CD14-positive monocyte (primary cell): ENCODE results near the gene TSPOAP1. TPM values are rescaled to one million over a fixed set of nuclear protein-coding genes. Genes with fewer than 3 reads are reported as not detected.
A peak's percentile ranks its signal among the peaks of the same experiment; 100 is the strongest.

Experiments
- DNase-seq, 3 donors: peaks; one replicate each; pipeline ENCODE4 v3.0.0-alpha.2; 2011 to 2022
- H2AFZ ChIP-seq: 2 replicates; pipeline ENCODE4 v1.6.0; 2012; ENCODE audit warnings: mild to moderate bottlenecking, low read depth, low read length, inconsistent platforms; ENCODE audit not compliant: insufficient read depth, poor library complexity, severe bottlenecking
- H3K27ac ChIP-seq, 2 donors: 1 replicate in 1 of 2; 2 replicates in 1 of 2; pipeline ENCODE4 v1.5.1; 2012 to 2013; ENCODE audit warnings: low read length in 2 of 2, control low read depth in 1 of 2, inconsistent platforms in 1 of 2, low read depth in 1 of 2, mild to moderate bottlenecking in 1 of 2
- H3K27me3 ChIP-seq, 2 donors: one replicate each; pipeline versions ENCODE4 v1.6.0 to v1.6.1; 2011 to 2013; ENCODE audit warnings: low read length in 2 of 2; ENCODE audit not compliant: control insufficient read depth in 2 of 2, insufficient read depth in 2 of 2
- H3K36me3 ChIP-seq, 2 donors: replicated peaks in 1 of 2; 1 replicate in 1 of 2; 2 replicates in 1 of 2; pipeline versions ENCODE4 v1.5.1 to v1.6.1; 2012 to 2013; ENCODE audit warnings: low read length in 2 of 2, control low read depth in 1 of 2, inconsistent platforms in 1 of 2, mild to moderate bottlenecking in 1 of 2; ENCODE audit not compliant: insufficient read depth in 2 of 2, control insufficient read depth in 1 of 2
- H3K4me1 ChIP-seq, 2 donors: 1 replicate in 1 of 2; 2 replicates in 1 of 2; pipeline versions ENCODE4 v1.5.1 to v1.6.1; 2012 to 2013; ENCODE audit warnings: low read length in 2 of 2, control low read depth in 1 of 2, inconsistent platforms in 1 of 2, mild to moderate bottlenecking in 1 of 2, moderate library complexity in 1 of 2; ENCODE audit not compliant: insufficient read depth in 2 of 2, control insufficient read depth in 1 of 2
- H3K4me2 ChIP-seq: replicated peaks from 2 replicates; pipeline ENCODE3; 2012; ENCODE audit warnings: low read length, moderate library complexity, mild to moderate bottlenecking; ENCODE audit not compliant: poor library complexity, severe bottlenecking; ENCODE audit errors: extremely low read depth
- H3K4me3 ChIP-seq, 3 experiments: fragments of 200-600 bp in 1 of 3; sonication (generic) in 1 of 3; replicated peaks in 1 of 3; 1 replicate in 2 of 3; 2 replicates in 1 of 3; pipeline ENCODE4 v1.5.1; 2011 to 2013; ENCODE audit warnings: low read length in 3 of 3, mild to moderate bottlenecking in 3 of 3, control low read depth in 2 of 3, low read depth in 2 of 3, inconsistent platforms in 1 of 3, moderate library complexity in 1 of 3
- H3K79me2 ChIP-seq: 2 replicates; pipeline ENCODE4 v1.6.0; 2012; ENCODE audit warnings: mild to moderate bottlenecking, control low read depth, inconsistent platforms, low read length, moderate library complexity; ENCODE audit not compliant: insufficient read depth
- H3K9ac ChIP-seq: 2 replicates; pipeline ENCODE4 v1.6.0; 2017; ENCODE audit warnings: low read length, mild to moderate bottlenecking; ENCODE audit not compliant: insufficient read depth, poor library complexity, severe bottlenecking
- H3K9me3 ChIP-seq, 2 donors: replicated peaks in 1 of 2; 1 replicate in 1 of 2; 2 replicates in 1 of 2; pipeline versions ENCODE4 v1.5.1 to v1.6.1; 2012 to 2013; ENCODE audit warnings: low read length in 2 of 2, control low read depth in 1 of 2; ENCODE audit not compliant: control insufficient read depth in 1 of 2, insufficient read depth in 1 of 2
- H4K20me1 ChIP-seq: 2 replicates; pipeline ENCODE4 v1.6.0; 2012; ENCODE audit warnings: mild to moderate bottlenecking, low read length, control low read depth, moderate library complexity; ENCODE audit not compliant: insufficient read depth
- H3K27ac Mint-ChIP-seq, 7 donors: one replicate each; pipeline ENCODE4 v1.8.0; 2020; ENCODE audit warnings: mild to moderate bottlenecking in 7 of 7, mixed read lengths in 7 of 7, moderate library complexity in 6 of 7, inconsistent platforms in 2 of 7
- H3K27me3 Mint-ChIP-seq, 3 donors: one replicate each; pipeline ENCODE4 v1.8.0; 2021 to 2022; ENCODE audit warnings: low read depth in 3 of 3, mild to moderate bottlenecking in 3 of 3, mixed read lengths in 3 of 3, moderate library complexity in 3 of 3, inconsistent platforms in 1 of 3
- H3K36me3 Mint-ChIP-seq, 2 donors: one replicate each; pipeline ENCODE4 v1.8.0; 2020; ENCODE audit warnings: mixed read lengths in 2 of 2, inconsistent platforms in 1 of 2, mild to moderate bottlenecking in 1 of 2
- H3K4me1 Mint-ChIP-seq: one replicate; pipeline ENCODE4 v1.8.0; 2020; ENCODE audit warnings: mild to moderate bottlenecking, mixed read lengths
- H3K4me3 Mint-ChIP-seq, 2 donors: one replicate each; pipeline ENCODE4 v1.8.0; 2020; ENCODE audit warnings: mild to moderate bottlenecking in 2 of 2, mixed read lengths in 2 of 2, moderate library complexity in 1 of 2
- H3K9me3 Mint-ChIP-seq, 7 donors: one replicate each; pipeline ENCODE4 v1.8.0; 2020 to 2022; ENCODE audit warnings: mixed read lengths in 7 of 7, mild to moderate bottlenecking in 6 of 7, moderate library complexity in 6 of 7, inconsistent platforms in 2 of 7
- WGBS: methylation state at CpG from one replicate; pipeline ENCODE4 v1.1.5; 2013; ENCODE audit warnings: missing lambda C conversion rate; ENCODE audit not compliant: insufficient coverage; 5-methylcytosine and 5-hydroxymethylcytosine counted together
- intact Hi-C, 2 donors: fragments of 100-400 bp; cut with micrococcal nuclease; formaldehyde crosslinking; loops; one replicate each; pipeline versions ENCODE4 v1.15.0 to v1.15.1; 2023
- polyA plus RNA-seq, 3 donors: library from polyadenylated mRNA; depleted of rRNA in 1 of 3; unstranded in 2 of 3; stranded (reverse) in 1 of 3; fragments of 300-500 nt in 2 of 3; fragments of >200 nt in 1 of 3; fragmentation: Illumina TruSeq in 2 of 3; gene quantifications; 1 replicate in 2 of 3; 2 replicates in 1 of 3; pipeline ENCODE4 v1.2.3, GENCODE V29; 2012 to 2021
- TF ChIP-seq, protein P1 (sequence below): fragments of 200-600 bp; IDR thresholded peaks from one replicate; pipeline ENCODE4 v1.8.0; 2022; ENCODE audit warnings: antibody characterized with exemption, mild to moderate bottlenecking

The TSPOAP1 gene
- polyA plus RNA-seq, 3 donors = 0.10 to 14.0 (median 0.18) TPM

- no peaks in the 10 kb centered on the region for H3K27me3 Mint-ChIP-seq
- H3K4me3 ChIP-seq = peak overlapping the region in 2 of 3 experiments; percentile 23 to 54
- WGBS = no CpG with 5 or more reads among the region's 5 CpGs
- peaks cover 70% of the 10 kb centered on the region for H3K4me1 Mint-ChIP-seq
- no peaks in the 10 kb centered on the region for H3K27me3 ChIP-seq
- TF ChIP-seq, protein P1, sequence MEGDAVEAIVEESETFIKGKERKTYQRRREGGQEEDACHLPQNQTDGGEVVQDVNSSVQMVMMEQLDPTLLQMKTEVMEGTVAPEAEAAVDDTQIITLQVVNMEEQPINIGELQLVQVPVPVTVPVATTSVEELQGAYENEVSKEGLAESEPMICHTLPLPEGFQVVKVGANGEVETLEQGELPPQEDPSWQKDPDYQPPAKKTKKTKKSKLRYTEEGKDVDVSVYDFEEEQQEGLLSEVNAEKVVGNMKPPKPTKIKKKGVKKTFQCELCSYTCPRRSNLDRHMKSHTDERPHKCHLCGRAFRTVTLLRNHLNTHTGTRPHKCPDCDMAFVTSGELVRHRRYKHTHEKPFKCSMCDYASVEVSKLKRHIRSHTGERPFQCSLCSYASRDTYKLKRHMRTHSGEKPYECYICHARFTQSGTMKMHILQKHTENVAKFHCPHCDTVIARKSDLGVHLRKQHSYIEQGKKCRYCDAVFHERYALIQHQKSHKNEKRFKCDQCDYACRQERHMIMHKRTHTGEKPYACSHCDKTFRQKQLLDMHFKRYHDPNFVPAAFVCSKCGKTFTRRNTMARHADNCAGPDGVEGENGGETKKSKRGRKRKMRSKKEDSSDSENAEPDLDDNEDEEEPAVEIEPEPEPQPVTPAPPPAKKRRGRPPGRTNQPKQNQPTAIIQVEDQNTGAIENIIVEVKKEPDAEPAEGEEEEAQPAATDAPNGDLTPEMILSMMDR = no peak
- no peaks in the 10 kb centered on the region for H4K20me1 ChIP-seq
- peaks cover 0 to 2% (median 0%) of the 10 kb centered on the region in 7 donors for H3K9me3 Mint-ChIP-seq
- H3K36me3 ChIP-seq = no peaks in the 10 kb centered on the region
- peaks cover 0 to 4% of the 10 kb centered on the region in 2 donors for H3K9me3 ChIP-seq
- H3K27ac Mint-ChIP-seq = peak overlapping the region; percentile 84 to 97 (median 91)
- no peak for DNase-seq
- intact Hi-C loops = loop anchor here in 1 of 2 donors (2.0 kb wide), 1 partner anchor 38 kb away; the partner anchor contains the start of gene TSPOAP1
- no peak overlapping the region for H3K9ac ChIP-seq
- H3K4me3 Mint-ChIP-seq = peak overlapping the region; percentile 43 to 60
- peak overlapping the region; percentile 15 for H2AFZ ChIP-seq
- H3K4me1 ChIP-seq = peaks cover 45 to 68% of the 10 kb centered on the region in 2 donors
- H3K79me2 ChIP-seq = peaks cover 91% of the 10 kb centered on the region
- peak overlapping the region; percentile 55 for H3K4me2 ChIP-seq
- peak overlapping the region; percentile 42 to 72 for H3K27ac ChIP-seq
- no peaks in the 10 kb centered on the region for H3K36me3 Mint-ChIP-seq
These were observed 37.3 kb downstream of the TSPOAP1 start for GRCh38 chr17:58291246-58291645.

DNA sequence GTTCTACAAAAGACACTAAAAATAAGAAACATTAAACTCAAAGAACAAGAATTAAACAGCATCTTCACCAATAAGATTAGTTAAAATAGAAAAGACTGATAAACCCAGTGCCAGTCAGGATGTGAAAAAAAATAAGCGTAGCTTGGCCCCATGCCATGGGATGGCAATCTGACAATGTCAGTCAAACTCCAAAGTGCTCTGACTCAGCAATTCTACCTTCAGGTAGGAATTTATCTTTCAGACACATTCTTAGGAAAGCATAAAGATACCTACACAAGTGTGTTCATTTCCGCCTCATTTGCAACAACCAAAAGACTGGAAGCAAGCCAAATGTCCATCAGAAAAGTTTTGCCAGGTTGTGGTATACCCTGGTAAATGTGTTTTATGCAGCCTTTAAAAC lies 38.7 kb downstream of the TSPOAP1 start:
- no peaks in the 10 kb centered on the region for H4K20me1 ChIP-seq
- DNase-seq = no peak
- intact Hi-C loops = loop anchor here in 1 of 2 donors (2.0 kb wide), 1 partner anchor 39 kb away; the partner anchor contains the start of gene TSPOAP1
- H3K4me1 Mint-ChIP-seq = peaks cover 76% of the 10 kb centered on the region
- peak overlapping the region; percentile 26 to 97 (median 90) for H3K27ac Mint-ChIP-seq
- no CpG with 5 or more reads among the region's 2 CpGs for WGBS
- H3K4me3 Mint-ChIP-seq = peak overlapping the region; percentile 0 to 51
- H3K4me2 ChIP-seq = peak overlapping the region; percentile 55
- H3K79me2 ChIP-seq = peaks cover 77% of the 10 kb centered on the region
- peak overlapping the region in 1 of 2 donors; percentile 72 for H3K27ac ChIP-seq
- H3K4me3 ChIP-seq = peak overlapping the region in 1 of 3 experiments; percentile 54
- peaks cover 0 to 2% (median 0%) of the 10 kb centered on the region in 7 donors for H3K9me3 Mint-ChIP-seq
- peaks cover 59 to 81% of the 10 kb centered on the region in 2 donors for H3K4me1 ChIP-seq
- H3K27me3 Mint-ChIP-seq = no peaks in the 10 kb centered on the region
- no peaks in the 10 kb centered on the region for H3K36me3 Mint-ChIP-seq
- no peaks in the 10 kb centered on the region for H3K36me3 ChIP-seq
- peaks cover 0 to 4% of the 10 kb centered on the region in 2 donors for H3K9me3 ChIP-seq
- no peaks in the 10 kb centered on the region for H3K27me3 ChIP-seq
- H2AFZ ChIP-seq = no peak overlapping the region
- no peak overlapping the region for H3K9ac ChIP-seq
- TF ChIP-seq, protein P1 = no peak
